Measurements from ENCODE around the gene RTF2. TPM values are rescaled to one million over a fixed set of nuclear protein-coding genes. Genes with fewer than 3 reads are reported as not detected.

RTF2 gene
- total RNA-seq, 4 donors from 2014 or later, result 69.1 to 88.8 (median 77.5) TPM

- H3K27ac ChIP-seq, result no peak overlapping the region
- TF ChIP-seq, protein P1, sequence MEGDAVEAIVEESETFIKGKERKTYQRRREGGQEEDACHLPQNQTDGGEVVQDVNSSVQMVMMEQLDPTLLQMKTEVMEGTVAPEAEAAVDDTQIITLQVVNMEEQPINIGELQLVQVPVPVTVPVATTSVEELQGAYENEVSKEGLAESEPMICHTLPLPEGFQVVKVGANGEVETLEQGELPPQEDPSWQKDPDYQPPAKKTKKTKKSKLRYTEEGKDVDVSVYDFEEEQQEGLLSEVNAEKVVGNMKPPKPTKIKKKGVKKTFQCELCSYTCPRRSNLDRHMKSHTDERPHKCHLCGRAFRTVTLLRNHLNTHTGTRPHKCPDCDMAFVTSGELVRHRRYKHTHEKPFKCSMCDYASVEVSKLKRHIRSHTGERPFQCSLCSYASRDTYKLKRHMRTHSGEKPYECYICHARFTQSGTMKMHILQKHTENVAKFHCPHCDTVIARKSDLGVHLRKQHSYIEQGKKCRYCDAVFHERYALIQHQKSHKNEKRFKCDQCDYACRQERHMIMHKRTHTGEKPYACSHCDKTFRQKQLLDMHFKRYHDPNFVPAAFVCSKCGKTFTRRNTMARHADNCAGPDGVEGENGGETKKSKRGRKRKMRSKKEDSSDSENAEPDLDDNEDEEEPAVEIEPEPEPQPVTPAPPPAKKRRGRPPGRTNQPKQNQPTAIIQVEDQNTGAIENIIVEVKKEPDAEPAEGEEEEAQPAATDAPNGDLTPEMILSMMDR (IDR thresholded peaks at IDR 0.05 in 4 of 5, conservative IDR thresholded peaks at IDR 0.05 in 1 of 5), result no peak
- no peak for TF ChIP-seq POLR2A (IDR thresholded peaks at IDR 0.05)
- in situ Hi-C loops (cut with MboI; ENCODE audit: low sequenced_read_pairs in 4 of 4), result no loop called here
Measured at GRCh38 chr20:56487216-56487615, 18.8 kb downstream of the RTF2 start.

DNA sequence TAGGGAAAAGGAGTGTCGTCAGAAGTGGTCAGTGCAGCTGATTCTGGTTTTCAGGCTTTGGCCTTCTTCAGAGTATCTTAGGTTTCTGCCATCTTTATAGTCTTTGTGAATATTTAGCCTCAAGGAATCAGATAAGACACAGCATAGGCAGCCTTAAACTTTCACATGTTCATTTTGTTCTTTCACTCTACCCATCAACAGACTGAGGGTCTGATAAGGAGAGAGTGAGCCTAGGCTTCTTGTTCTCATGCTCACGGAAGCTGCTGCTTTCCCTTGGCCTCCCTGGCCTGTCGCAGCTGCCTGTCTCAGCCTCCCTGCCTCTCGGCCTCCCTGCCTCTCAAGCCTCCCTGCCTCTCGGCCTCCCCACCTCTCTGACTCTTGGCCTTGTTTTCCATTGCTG, 20.1 kb downstream of the RTF2 start:
- DNase-seq (no peak), ATAC-seq (no peak)
- no peak overlapping the region for H3K27ac ChIP-seq
- no peaks in the 10 kb centered on the region for H3K4me1 ChIP-seq
- H3K9me3 ChIP-seq, result no peaks in the 10 kb centered on the region
- in situ Hi-C loops (cut with MboI; ENCODE audit: low sequenced_read_pairs in 4 of 4) (no loop called here), intact Hi-C loops (cut with DNase I; ENCODE audit: low total_unique reads) (no loop called here)
- no peak overlapping the region for H3K4me3 ChIP-seq
- TF ChIP-seq, protein P1 (IDR thresholded peaks at IDR 0.05 in 4 of 5, conservative IDR thresholded peaks at IDR 0.05 in 1 of 5), result no peak
- no peak for TF ChIP-seq POLR2A (IDR thresholded peaks at IDR 0.05)
- H3K36me3 ChIP-seq, result peaks cover 0 to 42% of the 10 kb centered on the region in 2 donors
- no peaks in the 10 kb centered on the region for H3K27me3 ChIP-seq

More at GRCh38 chr20:56487216-56487615, 18.8 kb downstream of the RTF2 start:
- no peak overlapping the region for H3K4me3 ChIP-seq
- H3K9me3 ChIP-seq, result no peaks in the 10 kb centered on the region
- no peaks in the 10 kb centered on the region for H3K4me1 ChIP-seq
- intact Hi-C loops (cut with DNase I; ENCODE audit: low total_unique reads), result no loop called here
- H3K27me3 ChIP-seq, result no peaks in the 10 kb centered on the region
- H3K36me3 ChIP-seq, result peaks cover 0 to 54% of the 10 kb centered on the region in 2 donors
- DNase-seq, result no peak
- ATAC-seq, result no peak

DNA sequence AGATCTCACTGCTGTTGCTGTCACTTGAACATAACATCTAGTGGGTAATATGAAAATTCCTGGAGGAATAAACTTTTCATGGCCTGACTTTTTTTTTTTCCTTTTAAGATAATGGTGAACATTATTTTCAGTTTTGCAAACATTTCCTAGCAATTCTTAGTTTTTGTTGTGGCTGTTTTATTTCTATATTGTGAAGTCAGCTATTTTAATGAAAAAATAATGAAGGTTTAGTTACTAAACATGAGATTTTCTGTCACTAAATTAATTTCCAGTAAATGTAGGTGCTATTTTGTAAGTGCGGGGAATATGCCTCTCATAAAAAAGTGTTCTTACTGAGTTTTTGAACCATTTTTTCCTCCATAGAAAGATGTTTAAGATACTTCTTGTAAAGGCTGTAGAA, 32.7 kb downstream of the RTF2 start:
- no peaks in the 10 kb centered on the region for H3K9me3 ChIP-seq
- no peak overlapping the region for H3K4me3 ChIP-seq
- no peaks in the 10 kb centered on the region for H3K27me3 ChIP-seq
- no peak for TF ChIP-seq POLR2A (IDR thresholded peaks at IDR 0.05)
- TF ChIP-seq, protein P1 (IDR thresholded peaks at IDR 0.05 in 4 of 5, conservative IDR thresholded peaks at IDR 0.05 in 1 of 5), result no peak
- peaks cover 0 to 18% of the 10 kb centered on the region in 2 donors for H3K36me3 ChIP-seq
- intact Hi-C loops (cut with DNase I; ENCODE audit: low total_unique reads) (no loop called here), in situ Hi-C loops (cut with MboI; ENCODE audit: low sequenced_read_pairs in 4 of 4) (no loop called here)
- DNase-seq, result no peak
- ATAC-seq, result no peak
- no peaks in the 10 kb centered on the region for H3K4me1 ChIP-seq
- H3K27ac ChIP-seq, result no peak overlapping the region

DNA sequence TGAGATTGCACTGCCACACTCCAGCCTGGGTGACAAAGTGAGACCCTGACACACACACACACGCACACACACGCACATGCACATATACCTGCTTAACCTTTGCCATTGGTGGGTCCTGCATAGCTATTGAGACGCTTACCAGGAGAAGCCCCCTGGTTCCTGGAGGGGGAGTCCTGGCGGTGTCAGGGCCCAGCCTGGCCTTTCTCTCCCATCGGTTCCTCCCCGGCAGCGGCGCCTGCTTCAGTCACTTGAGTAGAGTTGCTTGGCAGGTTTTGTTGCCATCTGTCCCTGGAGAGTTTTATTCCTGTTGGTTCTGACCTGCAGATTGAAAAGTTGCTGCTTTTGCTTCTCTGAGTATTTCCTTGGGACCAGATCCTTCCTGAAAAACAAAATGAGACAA, 35.5 kb downstream of the RTF2 start:
- no peak overlapping the region for H3K4me3 ChIP-seq
- no peaks in the 10 kb centered on the region for H3K36me3 ChIP-seq
- DNase-seq (no peak), ATAC-seq (no peak)
- TF ChIP-seq POLR2A (IDR thresholded peaks at IDR 0.05), result no peak
- TF ChIP-seq, protein P1 (IDR thresholded peaks at IDR 0.05 in 4 of 5, conservative IDR thresholded peaks at IDR 0.05 in 1 of 5), result no peak
- in situ Hi-C loops (cut with MboI; ENCODE audit: low sequenced_read_pairs in 4 of 4) (no loop called here), intact Hi-C loops (cut with DNase I; ENCODE audit: low total_unique reads) (no loop called here)
- no peaks in the 10 kb centered on the region for H3K9me3 ChIP-seq
- H3K4me1 ChIP-seq, result no peaks in the 10 kb centered on the region
- H3K27me3 ChIP-seq, result no peaks in the 10 kb centered on the region
- H3K27ac ChIP-seq, result no peak overlapping the region

DNA sequence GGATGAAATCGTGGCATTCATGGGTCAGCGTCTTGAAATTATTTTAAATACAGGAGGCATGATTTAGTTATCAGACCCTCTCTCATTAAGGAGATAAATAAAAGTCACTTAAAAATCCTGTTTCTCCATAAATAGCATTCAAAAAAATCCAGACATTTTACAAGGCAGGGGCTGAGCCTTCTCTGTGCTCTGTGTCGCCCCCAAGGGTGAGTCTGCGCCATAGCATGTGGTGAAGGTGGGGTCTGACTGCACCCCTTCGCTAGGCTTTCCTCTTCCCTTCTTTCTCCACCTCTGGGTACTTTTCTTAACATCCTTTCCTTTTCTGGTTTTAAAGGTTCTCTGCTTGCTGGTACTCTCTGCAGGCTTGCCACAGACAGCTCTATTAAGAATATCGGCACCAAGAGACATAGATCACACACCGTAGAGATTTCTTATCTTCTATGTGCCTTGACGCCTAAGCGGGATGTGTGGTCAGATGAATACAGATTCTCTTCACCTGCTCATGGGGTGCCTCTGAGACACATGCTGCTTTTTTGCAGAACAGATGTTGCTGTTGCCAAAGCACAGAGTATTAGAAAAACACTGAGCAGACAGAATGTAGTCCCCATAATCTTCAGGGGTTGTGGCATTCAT, 36.1 kb downstream of the RTF2 start:
- Histone ChIP-seq H3K27ac (no peak overlapping the region), H3K4me3 (no peak overlapping the region), H3K36me3 (no peaks in the 10 kb centered on the region), H3K9me3 (no peaks in the 10 kb centered on the region), H3K27me3 (no peaks in the 10 kb centered on the region), H3K4me1 (no peaks in the 10 kb centered on the region)
- ATAC-seq (no peak), DNase-seq (no peak)
- intact Hi-C loops (cut with DNase I; ENCODE audit: low total_unique reads) (no loop called here), in situ Hi-C loops (cut with MboI; ENCODE audit: low sequenced_read_pairs in 4 of 4) (no loop called here)
- TF ChIP-seq POLR2A (IDR thresholded peaks at IDR 0.05), result no peak
- TF ChIP-seq, protein P1 (IDR thresholded peaks at IDR 0.05 in 4 of 5, conservative IDR thresholded peaks at IDR 0.05 in 1 of 5), result no peak
